ENCODE measurements around the gene VEPH1.

Gene VEPH1

DNA sequence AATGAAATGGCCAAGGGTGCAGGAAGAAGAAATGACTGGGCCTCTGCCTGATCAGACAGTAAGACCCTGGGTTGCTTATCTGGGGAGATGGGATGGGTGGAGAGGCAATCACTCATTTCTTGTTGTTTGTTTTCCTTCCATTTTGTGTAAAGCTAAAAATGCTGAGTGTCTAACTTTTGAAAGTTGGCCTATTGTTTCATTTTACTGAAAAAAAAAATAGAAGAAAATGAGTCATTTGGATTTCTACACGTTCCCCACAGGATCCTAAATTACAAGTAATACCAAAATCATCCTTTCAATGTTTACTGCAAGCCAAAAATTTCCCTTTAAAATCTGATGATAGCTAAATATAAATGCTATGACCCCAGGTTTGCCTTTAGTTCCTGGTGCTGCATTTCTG lies 36.0 kb downstream of the VEPH1 start:
- POLR2A ChIA-PET = interaction anchor here (0.6 kb wide), 1 partner anchor 268 kb away, joined by 3 read pairs; no protein-coding TSS in a partner anchor
- H3K4me3 ChIP-seq (ENCODE audit: low read depth, low read length) = no peak overlapping the region
- CTCF ChIA-PET = interaction anchor here (0.9 to 1.5 kb wide), 2 partner anchors 24 to 26 kb away, joined by 3 read pairs; no protein-coding TSS in a partner anchor
- no peak for TF ChIP-seq CTCF (IDR thresholded peaks at IDR 0.05; ENCODE audit: insufficient read depth, low read length, missing control alignments)
- DNase-seq (ENCODE audit: low read depth, low spot score) = no peak

- no peak for DNase-seq (ENCODE audit: low read depth, low spot score)
- no peak overlapping the region for H3K4me3 ChIP-seq (ENCODE audit: low read depth, low read length)
- TF ChIP-seq CTCF (IDR thresholded peaks at IDR 0.05; ENCODE audit: insufficient read depth, low read length, missing control alignments) = no peak
- POLR2A ChIA-PET = no interaction called here
- CTCF ChIA-PET = interaction anchor here (1.0 to 2.9 kb wide), 4 partner anchors 18 to 66 kb away, joined by 3 to 17 read pairs (median 6); no protein-coding TSS in a partner anchor
Measured at GRCh38 chr3:157465741-157466140, 37.5 kb downstream of the VEPH1 start.

GRCh38 chr3:157464321-157464720 lies 38.9 kb downstream of the VEPH1 start:
- CTCF ChIA-PET = interaction anchor here (1.2 to 2.9 kb wide), 6 partner anchors 10 to 262 kb away, joined by 3 to 17 read pairs (median 4); no protein-coding TSS in a partner anchor
- no peak for TF ChIP-seq CTCF (IDR thresholded peaks at IDR 0.05; ENCODE audit: insufficient read depth, low read length, missing control alignments)

DNA sequence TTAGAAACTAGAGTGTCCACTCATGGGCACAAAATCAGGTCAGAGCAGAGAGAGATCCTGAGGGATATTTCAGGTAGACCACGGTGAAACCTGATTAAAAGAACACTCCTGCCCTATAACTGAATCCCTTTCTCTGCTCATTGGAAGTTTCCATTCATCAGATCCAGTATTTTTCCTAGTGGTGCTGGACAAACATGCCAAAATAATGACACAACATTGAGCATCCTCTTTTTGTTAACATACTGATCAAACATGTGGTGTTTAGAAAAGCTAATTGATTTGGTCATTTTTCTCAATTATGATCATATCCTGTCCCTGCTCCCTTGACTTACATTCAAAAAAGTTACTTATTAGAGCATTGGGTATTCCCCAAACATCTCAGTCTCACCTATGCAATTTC lies 39.4 kb downstream of the VEPH1 start:
- POLR2A ChIA-PET = no interaction called here
- TF ChIP-seq CTCF (IDR thresholded peaks at IDR 0.05; ENCODE audit: insufficient read depth, low read length, missing control alignments) = no peak
- CTCF ChIA-PET = interaction anchor here (1.2 to 2.9 kb wide), 5 partner anchors 14 to 261 kb away, joined by 3 to 17 read pairs (median 4); no protein-coding TSS in a partner anchor

More at GRCh38 chr3:157464321-157464720, 38.9 kb downstream of the VEPH1 start:
- H3K4me3 ChIP-seq (ENCODE audit: low read depth, low read length) = no peak overlapping the region
- no peak for DNase-seq (ENCODE audit: low read depth, low spot score)
- POLR2A ChIA-PET = no interaction called here

DNA sequence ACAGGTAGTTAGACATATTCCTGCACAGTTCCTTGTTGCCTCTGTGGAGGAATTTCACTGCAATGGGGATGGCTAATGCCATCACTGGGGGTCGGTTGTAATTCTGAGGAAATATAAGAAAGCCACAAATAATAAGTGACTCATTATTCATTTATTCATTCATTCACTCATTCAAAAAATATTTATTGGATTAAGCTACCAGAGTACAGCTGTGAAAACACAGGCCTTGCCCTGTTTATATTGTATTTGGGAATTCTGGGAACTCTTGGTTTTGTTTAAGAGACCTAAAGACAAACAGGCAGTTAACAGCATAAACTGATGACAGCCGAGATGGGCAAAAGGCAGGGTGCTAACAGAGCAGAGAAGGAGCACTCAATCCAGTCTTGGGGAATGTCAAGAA lies 43.0 kb downstream of the VEPH1 start:
- ChIA-PET POLR2A (interaction anchor here (0.6 kb wide), 1 partner anchor 23 kb away, joined by 3 read pairs; the partner anchor contains the start of gene PTX3), CTCF (interaction anchor here (0.8 to 1.1 kb wide), 3 partner anchors 13 to 113 kb away, joined by 3 to 5 read pairs (median 3); no protein-coding TSS in a partner anchor)
- no peak for DNase-seq (ENCODE audit: low read depth, low spot score)
- no peak for TF ChIP-seq CTCF (IDR thresholded peaks at IDR 0.05; ENCODE audit: insufficient read depth, low read length, missing control alignments)
- no peak overlapping the region for H3K4me3 ChIP-seq (ENCODE audit: low read depth, low read length)

More for the DNA sequence above, 39.4 kb downstream of the VEPH1 start:
- no peak for DNase-seq (ENCODE audit: low read depth, low spot score)
- no peak overlapping the region for H3K4me3 ChIP-seq (ENCODE audit: low read depth, low read length)

DNA sequence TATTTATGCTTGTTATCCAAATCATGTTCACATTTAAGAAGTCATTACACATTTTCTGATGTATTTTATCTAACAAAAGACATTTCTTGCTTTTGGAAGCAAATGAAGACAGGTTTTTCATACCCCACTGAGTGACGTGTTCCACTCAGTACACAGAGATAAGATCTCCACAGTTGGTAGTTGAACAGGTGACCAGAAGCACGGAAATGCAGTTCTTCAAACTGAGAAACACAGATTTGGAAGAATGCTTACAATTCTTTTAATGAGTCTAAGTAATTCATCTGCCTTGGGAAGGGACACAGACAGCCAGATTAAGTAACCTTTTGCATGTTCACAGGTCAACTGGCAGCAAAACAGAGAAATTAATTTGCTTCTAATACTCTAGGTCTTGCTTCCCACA lies 43.5 kb downstream of the VEPH1 start:
- no peak overlapping the region for H3K4me3 ChIP-seq (ENCODE audit: low read depth, low read length)
- ChIA-PET CTCF (interaction anchor here (0.8 to 1.1 kb wide), 2 partner anchors 33 to 113 kb away, joined by 3 to 4 read pairs; no protein-coding TSS in a partner anchor), POLR2A (no interaction called here)
- no peak for DNase-seq (ENCODE audit: low read depth, low spot score)
- TF ChIP-seq CTCF (IDR thresholded peaks at IDR 0.05; ENCODE audit: insufficient read depth, low read length, missing control alignments) = no peak

All from AG04449 (cell line).